Fibroblast of villous mesenchyme (primary cell): ENCODE measurements around the gene PF4V1. TPM values are rescaled to one million over a fixed set of nuclear protein-coding genes. Genes with fewer than 3 reads are reported as not detected.

Experiments used
- DNase-seq: peaks from one replicate; pipeline ENCODE4 v3.0.0-alpha.2; 2010; ENCODE audit warnings: low read depth
- H3K4me3 ChIP-seq: 2 replicates; pipeline ENCODE4 v1.5.1; 2011; ENCODE audit warnings: low read depth, mild to moderate bottlenecking, low read length
- CTCF ChIP-seq: IDR thresholded peaks from 2 replicates; pipeline ENCODE4 v1.5.1; 2012; ENCODE audit warnings: low read depth, mild to moderate bottlenecking, low read length; ENCODE audit not compliant: insufficient read depth
- total RNA-seq: library from RNA; depleted of rRNA; stranded (reverse); fragments of >200 nt; gene quantifications from 2 replicates; pipeline ENCODE4 v1.2.3, GENCODE V29; 2012

Gene PF4V1
- total RNA-seq, 1 donor: not detected

- peak; percentile 16 for DNase-seq
- no peak overlapping the region for H3K4me3 ChIP-seq
- no peak for TF ChIP-seq CTCF
Measured at GRCh38 chr4:73821325-73821724, 31.8 kb upstream of the PF4V1 start.

DNA sequence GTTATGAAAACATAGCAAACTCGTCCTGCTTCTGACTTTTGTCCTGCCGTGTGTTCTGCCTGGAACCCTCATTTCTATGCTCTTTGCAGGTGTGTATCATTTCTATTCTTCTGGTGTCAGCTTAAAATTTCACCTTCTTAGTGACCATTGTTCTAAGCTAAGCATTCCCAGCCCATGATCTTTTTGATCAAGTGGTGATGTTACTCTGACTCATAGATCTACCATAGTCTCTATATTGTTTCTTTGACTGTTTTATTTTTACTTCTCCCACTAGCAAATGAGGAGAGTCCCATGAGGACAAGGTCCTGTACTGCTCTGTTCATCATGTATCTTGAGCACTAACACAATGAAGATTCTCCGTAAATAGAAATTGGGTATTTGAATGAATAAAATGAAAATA is 30.7 kb upstream of the PF4V1 start:
- no peak for TF ChIP-seq CTCF
- H3K4me3 ChIP-seq: no peak overlapping the region
- DNase-seq: no peak

DNA sequence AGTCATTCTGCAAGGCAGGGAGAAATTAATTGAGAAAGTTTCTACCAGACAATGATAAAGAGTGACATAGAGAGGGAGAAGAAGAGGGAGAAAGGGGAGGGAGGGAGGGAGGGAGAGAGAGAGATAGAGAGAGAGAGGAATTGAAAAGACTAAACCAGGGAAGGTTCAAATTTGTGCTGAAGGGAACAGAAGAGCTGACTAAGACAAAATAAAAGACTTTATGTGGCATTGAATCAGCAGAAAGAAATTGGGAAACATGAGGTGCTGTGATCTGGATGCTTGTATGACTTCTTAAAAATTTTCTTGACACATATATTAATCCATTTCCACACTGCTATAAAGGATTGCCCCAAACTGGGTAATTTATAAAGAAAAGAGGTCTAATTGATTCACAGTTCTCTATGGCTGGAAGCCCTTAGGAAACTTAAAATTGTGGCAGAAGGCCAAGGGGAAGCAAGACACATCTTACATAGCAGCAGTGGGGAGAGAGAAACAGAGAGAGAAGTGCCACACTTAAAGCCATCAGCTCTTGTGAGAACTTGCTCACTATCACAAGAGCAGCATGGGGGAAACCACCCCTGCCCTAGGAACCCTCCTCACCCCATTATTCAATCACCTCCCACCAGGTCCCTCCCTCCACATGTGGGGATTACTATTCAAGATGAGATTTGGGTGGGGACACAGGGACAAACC is 30.1 kb upstream of the PF4V1 start:
- no peak for DNase-seq
- TF ChIP-seq CTCF: no peak
- H3K4me3 ChIP-seq: no peak overlapping the region

GRCh38 chr4:73823760-73824159 is 29.3 kb upstream of the PF4V1 start:
- no peak for TF ChIP-seq CTCF
- no peak for DNase-seq
- H3K4me3 ChIP-seq: no peak overlapping the region

- no peak for DNase-seq
- TF ChIP-seq CTCF: no peak
- no peak overlapping the region for H3K4me3 ChIP-seq
Measured at GRCh38 chr4:73828956-73829355, 24.1 kb upstream of the PF4V1 start.

GRCh38 chr4:73831569-73831968 is 21.5 kb upstream of the PF4V1 start:
- no peak overlapping the region for H3K4me3 ChIP-seq
- no peak for DNase-seq
- no peak for TF ChIP-seq CTCF
